Measurements from ENCODE around the gene TRABD2B. TPM values are rescaled to one million over a fixed set of nuclear protein-coding genes. Genes with fewer than 3 reads are reported as not detected.

Gene TRABD2B
- total RNA-seq, 2 experiments from 2014 or later: not detected

DNA sequence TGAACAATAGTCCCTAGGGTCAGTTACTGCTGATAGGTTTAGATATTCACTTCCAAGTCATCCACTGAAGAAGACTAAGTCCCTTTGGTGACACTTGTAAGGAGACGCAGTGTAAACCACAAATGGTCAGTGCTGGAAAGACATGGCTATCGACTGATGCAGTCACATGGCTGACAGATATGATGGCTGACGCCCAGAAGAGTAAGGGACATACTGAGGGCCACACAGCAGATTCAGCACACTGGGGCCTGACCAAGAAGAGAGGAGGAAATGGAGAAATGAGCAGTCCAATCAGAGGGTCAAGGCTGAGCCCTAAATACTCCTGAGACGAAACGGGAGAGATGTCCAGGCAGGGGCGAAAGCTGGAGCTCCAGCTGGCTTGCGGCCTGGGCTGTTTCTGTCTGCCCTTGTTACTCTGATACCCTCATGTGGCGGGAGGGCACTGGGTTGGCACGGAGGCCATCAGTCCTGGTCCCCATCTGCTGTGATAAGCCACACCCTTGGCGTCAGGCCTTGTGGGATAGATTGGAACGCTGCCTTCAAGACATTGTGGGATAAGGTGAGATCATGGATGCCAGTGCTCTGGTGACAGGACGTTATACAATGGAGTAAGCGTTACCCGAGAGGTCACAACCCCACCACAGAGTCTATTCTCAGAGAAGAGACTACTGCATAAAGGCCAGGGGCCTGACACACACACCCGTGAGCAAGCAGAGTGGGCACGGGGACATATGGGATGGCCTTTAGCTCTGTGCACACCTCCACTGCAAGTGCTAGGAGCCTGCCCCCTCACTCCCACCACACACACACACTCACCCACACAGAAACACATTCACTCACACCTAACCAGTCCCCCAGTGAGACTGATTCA is 158.4 kb downstream of the TRABD2B start:
- H3K4me3 Mint-ChIP-seq: no peak overlapping the region
- no peak overlapping the region for H3K27ac Mint-ChIP-seq
- H3K27me3 Mint-ChIP-seq: peaks cover 9% of the 10 kb centered on the region
- peaks cover 6% of the 10 kb centered on the region for H3K9me3 Mint-ChIP-seq
- ChIA-PET CTCF (no interaction called here), POLR2A (no interaction called here)
- no peaks in the 10 kb centered on the region for H3K4me1 Mint-ChIP-seq
- DNase-seq: no peak
- H3K36me3 Mint-ChIP-seq (ENCODE audit: low read depth): no peaks in the 10 kb centered on the region

DNA sequence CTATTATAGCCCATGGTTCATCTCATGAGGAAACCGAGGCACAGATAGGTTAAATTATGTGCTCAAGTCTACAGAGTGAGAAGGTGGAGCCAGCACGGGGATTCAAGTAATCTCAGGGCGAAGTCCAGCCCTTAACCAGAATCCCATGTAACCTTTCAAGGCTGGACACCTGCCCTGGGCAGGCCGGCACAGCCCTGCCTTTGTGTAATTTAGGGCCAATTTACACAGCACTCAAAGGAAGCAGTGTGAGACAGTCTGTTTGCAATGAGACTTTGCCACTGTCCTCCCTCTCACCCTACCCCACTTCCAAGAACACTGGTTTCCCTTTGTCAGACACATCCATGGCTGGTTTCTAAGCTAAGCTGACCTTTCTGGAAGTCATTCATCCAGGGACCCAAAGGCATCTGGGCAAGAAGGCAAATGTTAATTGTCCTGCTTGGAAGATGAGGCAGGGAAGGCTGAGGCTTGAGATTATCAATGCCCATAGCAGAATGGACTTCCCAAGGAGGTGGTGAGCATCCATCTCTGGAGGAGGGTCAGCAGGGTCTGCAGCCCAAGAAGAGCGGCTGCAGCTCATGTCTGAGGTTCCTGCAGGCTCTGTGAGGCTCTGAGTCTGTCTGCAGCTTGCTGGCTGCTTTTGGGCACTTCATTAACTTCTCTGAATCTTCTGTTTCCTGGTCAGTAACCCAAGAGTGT is 159.2 kb downstream of the TRABD2B start:
- Mint-ChIP-seq H3K9me3 (peaks cover 6% of the 10 kb centered on the region), H3K4me1 (no peaks in the 10 kb centered on the region), H3K36me3 (ENCODE audit: low read depth) (no peaks in the 10 kb centered on the region), H3K27me3 (peaks cover 6% of the 10 kb centered on the region), H3K4me3 (no peak overlapping the region), H3K27ac (no peak overlapping the region)
- ChIA-PET POLR2A (no interaction called here), CTCF (no interaction called here)
- DNase-seq: no peak

DNA sequence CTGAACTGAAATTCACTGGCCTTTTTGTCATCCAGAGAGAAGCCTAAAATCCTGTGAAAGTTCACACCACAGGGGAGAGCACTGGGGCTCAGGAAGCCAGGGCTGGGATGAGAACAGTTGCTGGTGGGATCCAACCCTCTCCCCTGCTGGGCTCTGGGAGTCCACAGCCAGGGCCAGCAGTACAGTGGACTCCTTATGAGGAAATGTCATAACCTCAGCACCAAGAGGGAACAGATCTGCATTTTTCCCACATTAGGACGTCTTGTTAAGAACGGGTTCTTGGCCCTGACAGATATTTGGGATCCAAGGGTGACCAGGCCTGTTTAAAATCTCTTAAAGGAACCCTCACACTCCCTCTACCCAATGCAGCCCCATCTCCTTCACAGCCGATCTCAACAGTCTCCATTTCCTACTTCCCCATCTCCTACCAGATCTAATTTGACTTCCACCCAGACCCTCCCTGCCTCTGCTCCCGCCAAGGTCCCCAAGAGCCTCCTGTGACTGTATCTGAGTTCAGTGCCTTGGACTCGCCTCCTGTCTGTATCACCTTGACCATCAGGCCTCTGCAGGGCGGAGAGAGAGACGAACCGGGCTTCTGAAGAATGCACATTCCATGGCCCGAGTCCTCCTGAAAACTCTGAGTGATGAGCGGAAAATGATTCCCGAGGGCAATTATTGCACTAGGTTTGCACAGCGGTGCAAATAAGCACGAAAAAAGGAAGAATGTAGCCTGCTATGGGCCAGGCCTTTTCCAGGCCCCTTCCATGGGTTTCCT is 159.9 kb downstream of the TRABD2B start:
- no peak for DNase-seq
- no peak overlapping the region for H3K4me3 Mint-ChIP-seq
- no peak overlapping the region for H3K27ac Mint-ChIP-seq
- no peaks in the 10 kb centered on the region for H3K4me1 Mint-ChIP-seq
- POLR2A ChIA-PET: no interaction called here
- H3K9me3 Mint-ChIP-seq: peaks cover 6% of the 10 kb centered on the region
- CTCF ChIA-PET: no interaction called here
- no peaks in the 10 kb centered on the region for H3K36me3 Mint-ChIP-seq (ENCODE audit: low read depth)
- peaks cover 1% of the 10 kb centered on the region for H3K27me3 Mint-ChIP-seq

GRCh38 chr1:47835409-47835808 is 161.8 kb downstream of the TRABD2B start:
- Mint-ChIP-seq H3K4me3 (no peak overlapping the region), H3K36me3 (ENCODE audit: low read depth) (no peaks in the 10 kb centered on the region), H3K27ac (no peak overlapping the region), H3K27me3 (peaks cover 1% of the 10 kb centered on the region), H3K9me3 (peaks cover 6% of the 10 kb centered on the region), H3K4me1 (no peaks in the 10 kb centered on the region)
- ChIA-PET POLR2A (no interaction called here), CTCF (no interaction called here)
- DNase-seq: no peak

DNA sequence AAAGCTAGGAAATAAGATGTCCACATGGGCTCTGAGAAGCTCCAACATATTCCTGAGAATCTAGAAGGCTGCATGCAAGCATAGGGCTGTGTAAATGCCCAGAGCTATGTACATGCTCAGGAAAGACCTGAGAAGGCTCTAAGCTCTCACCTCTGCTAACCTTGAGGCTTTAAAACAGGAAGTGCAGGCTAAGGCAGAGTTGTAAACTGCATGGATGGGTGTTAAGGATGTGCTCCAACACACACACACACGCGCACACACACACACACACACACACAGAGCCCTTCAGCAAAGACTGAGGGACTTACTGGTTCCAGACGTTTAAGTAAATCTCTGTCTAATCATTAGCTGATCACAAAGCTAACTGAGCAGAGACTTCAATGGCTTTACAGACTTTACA is 162.9 kb downstream of the TRABD2B start:
- Mint-ChIP-seq H3K4me1 (no peaks in the 10 kb centered on the region), H3K27me3 (peaks cover 1% of the 10 kb centered on the region), H3K4me3 (no peak overlapping the region), H3K9me3 (peaks cover 6% of the 10 kb centered on the region), H3K27ac (no peak overlapping the region), H3K36me3 (ENCODE audit: low read depth) (no peaks in the 10 kb centered on the region)
- ChIA-PET POLR2A (no interaction called here), CTCF (interaction anchor here (0.8 kb wide), 1 partner anchor 8 kb away, joined by 3 read pairs; no protein-coding TSS in a partner anchor)
- no peak for DNase-seq

DNA sequence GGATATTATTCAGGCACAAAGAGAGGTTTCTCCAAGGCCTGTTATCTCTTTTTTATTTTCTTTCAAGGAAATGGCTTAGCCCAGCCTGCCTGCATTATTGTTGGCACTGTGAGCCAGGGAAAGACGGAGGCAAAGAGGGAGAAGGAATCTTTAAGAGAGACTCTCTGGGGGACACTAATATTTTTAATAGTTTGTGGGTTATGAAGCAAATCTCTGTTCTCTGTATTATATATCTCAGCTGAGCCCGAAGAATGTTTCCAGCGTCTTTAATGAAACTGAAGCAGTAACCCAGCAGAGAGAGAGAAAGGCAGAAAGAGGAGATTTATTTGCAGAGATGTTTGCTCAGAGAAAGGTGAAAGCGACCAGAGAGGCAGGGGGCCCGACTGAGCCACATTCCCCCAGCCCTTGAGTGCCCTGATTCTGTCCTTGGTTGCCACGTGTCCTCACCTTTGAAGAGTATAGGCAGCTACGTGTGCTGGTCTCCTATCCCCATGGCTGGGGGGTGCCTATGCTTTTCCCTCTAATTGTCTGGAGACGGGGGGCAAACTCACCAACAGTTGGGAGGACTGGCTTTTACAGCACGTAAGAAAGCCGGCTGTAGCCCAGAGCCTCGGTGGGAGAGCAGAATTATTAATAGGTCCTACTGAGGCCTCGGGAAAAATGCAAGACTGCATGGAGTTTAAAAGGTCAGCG is 166.4 kb downstream of the TRABD2B start:
- ChIA-PET POLR2A (no interaction called here), CTCF (no interaction called here)
- Mint-ChIP-seq H3K9me3 (peaks cover 6% of the 10 kb centered on the region), H3K36me3 (ENCODE audit: low read depth) (no peaks in the 10 kb centered on the region), H3K4me1 (no peaks in the 10 kb centered on the region), H3K27ac (no peak overlapping the region), H3K27me3 (peaks cover 1% of the 10 kb centered on the region), H3K4me3 (no peak overlapping the region)
- no peak for DNase-seq

GRCh38 chr1:47830021-47830420 is 167.2 kb downstream of the TRABD2B start:
- Mint-ChIP-seq H3K4me1 (no peaks in the 10 kb centered on the region), H3K27me3 (no peaks in the 10 kb centered on the region), H3K27ac (no peak overlapping the region), H3K36me3 (ENCODE audit: low read depth) (no peaks in the 10 kb centered on the region), H3K9me3 (no peaks in the 10 kb centered on the region), H3K4me3 (no peak overlapping the region)
- POLR2A ChIA-PET: no interaction called here
- no peak for DNase-seq
- CTCF ChIA-PET: no interaction called here

DNA sequence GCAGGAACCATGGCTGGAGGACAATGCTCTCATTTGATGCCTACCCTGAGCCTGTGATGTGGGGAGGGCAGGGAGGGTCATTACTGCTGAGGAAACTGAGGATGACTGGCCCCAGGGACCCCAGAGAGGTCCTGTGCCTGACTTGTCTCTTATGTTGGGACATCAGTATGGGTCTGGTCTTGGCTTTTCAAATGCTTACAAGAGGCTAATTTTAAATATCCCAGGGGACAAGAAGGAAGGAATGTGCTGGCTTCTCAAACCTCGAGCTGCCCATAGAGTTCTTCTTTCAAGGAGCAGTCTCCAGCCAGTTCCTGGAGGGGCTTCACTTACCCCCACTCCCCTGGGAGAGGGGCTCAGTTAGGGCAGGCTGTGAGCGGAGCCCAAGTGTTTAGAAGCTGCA is 168.2 kb downstream of the TRABD2B start:
- no peak overlapping the region for H3K27ac Mint-ChIP-seq
- POLR2A ChIA-PET: no interaction called here
- DNase-seq: no peak
- H3K9me3 Mint-ChIP-seq: no peaks in the 10 kb centered on the region
- no peak overlapping the region for H3K4me3 Mint-ChIP-seq
- H3K4me1 Mint-ChIP-seq: no peaks in the 10 kb centered on the region
- H3K36me3 Mint-ChIP-seq (ENCODE audit: low read depth): no peaks in the 10 kb centered on the region
- H3K27me3 Mint-ChIP-seq: no peaks in the 10 kb centered on the region
- CTCF ChIA-PET: no interaction called here

GRCh38 chr1:47827109-47827508 is 170.1 kb downstream of the TRABD2B start:
- ChIA-PET POLR2A (no interaction called here), CTCF (interaction anchor here (1.2 kb wide), 1 partner anchor 15 kb away, joined by 3 read pairs; no protein-coding TSS in a partner anchor)
- Mint-ChIP-seq H3K4me1 (no peaks in the 10 kb centered on the region), H3K9me3 (no peaks in the 10 kb centered on the region), H3K36me3 (ENCODE audit: low read depth) (no peaks in the 10 kb centered on the region), H3K27ac (no peak overlapping the region), H3K27me3 (no peaks in the 10 kb centered on the region), H3K4me3 (no peak overlapping the region)
- DNase-seq: no peak

- CTCF ChIA-PET: no interaction called here
- no peaks in the 10 kb centered on the region for H3K27me3 Mint-ChIP-seq
- H3K36me3 Mint-ChIP-seq (ENCODE audit: low read depth): no peaks in the 10 kb centered on the region
- no peaks in the 10 kb centered on the region for H3K9me3 Mint-ChIP-seq
- no peak overlapping the region for H3K27ac Mint-ChIP-seq
- no peak overlapping the region for H3K4me3 Mint-ChIP-seq
- H3K4me1 Mint-ChIP-seq: no peaks in the 10 kb centered on the region
- DNase-seq: no peak
- POLR2A ChIA-PET: no interaction called here
Observed at GRCh38 chr1:47824716-47825115, 172.5 kb downstream of the TRABD2B start.

- H3K27me3 Mint-ChIP-seq: no peaks in the 10 kb centered on the region
- H3K36me3 Mint-ChIP-seq (ENCODE audit: low read depth): no peaks in the 10 kb centered on the region
- H3K27ac Mint-ChIP-seq: no peak overlapping the region
- no peak for DNase-seq
- no peaks in the 10 kb centered on the region for H3K9me3 Mint-ChIP-seq
- POLR2A ChIA-PET: no interaction called here
- H3K4me1 Mint-ChIP-seq: no peaks in the 10 kb centered on the region
- no peak overlapping the region for H3K4me3 Mint-ChIP-seq
- CTCF ChIA-PET: no interaction called here
Observed at GRCh38 chr1:47824297-47824696, 172.9 kb downstream of the TRABD2B start.

DNA sequence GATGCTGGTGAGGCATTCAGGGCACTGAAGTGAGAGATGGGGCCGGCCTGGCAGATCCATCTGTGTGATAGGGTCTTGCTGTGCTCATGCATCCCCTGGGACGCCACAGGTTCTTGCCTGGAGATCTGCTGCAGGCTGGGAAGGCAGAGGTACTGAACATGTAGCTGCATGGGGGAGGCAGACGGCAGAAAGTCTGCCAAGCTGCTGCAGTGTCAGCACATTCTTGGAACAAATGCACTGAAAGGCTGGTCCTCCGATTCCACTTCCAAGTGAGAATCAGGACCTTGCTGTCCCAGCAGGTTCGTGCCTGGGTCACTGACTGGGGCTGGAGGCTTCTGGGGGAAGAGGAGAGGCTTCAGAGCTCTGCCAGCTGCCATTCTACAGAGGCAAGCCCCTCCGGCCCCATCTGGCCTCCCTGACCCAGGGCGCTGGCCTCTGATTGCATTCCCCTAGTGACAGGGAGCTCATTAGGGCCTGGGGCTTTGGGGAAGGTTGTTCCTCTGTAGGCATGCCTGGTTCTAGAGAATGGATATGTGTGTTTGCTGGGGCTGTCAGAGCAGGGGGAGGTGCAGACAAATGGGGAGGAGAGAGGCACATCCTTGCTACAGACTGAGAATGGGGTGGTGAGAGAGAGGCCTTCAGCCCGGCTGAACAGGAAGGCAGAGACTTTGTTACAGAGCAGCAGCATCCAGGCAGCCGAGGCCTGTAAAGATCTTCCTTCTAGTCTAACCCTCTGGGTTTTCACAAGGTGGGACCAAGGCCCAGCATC is 174.0 kb downstream of the TRABD2B start:
- Mint-ChIP-seq H3K36me3 (ENCODE audit: low read depth) (no peaks in the 10 kb centered on the region), H3K27me3 (no peaks in the 10 kb centered on the region), H3K9me3 (no peaks in the 10 kb centered on the region), H3K4me1 (no peaks in the 10 kb centered on the region), H3K4me3 (no peak overlapping the region), H3K27ac (no peak overlapping the region)
- DNase-seq: no peak
- CTCF ChIA-PET: no interaction called here
- POLR2A ChIA-PET: no interaction called here

Data from activated CD4-positive, alpha-beta T cell treated with anti-CD3 and anti-CD28 coated beads, Interleukin-2, amount 10 ng/mL, durations not matched to agents 7 days and 5 days (primary cell).